ENCODE data around the gene SNAPIN. TPM values are rescaled to one million over a fixed set of nuclear protein-coding genes. Genes with fewer than 3 reads are reported as not detected.
A peak's percentile ranks its signal among the peaks of the same experiment; 100 is the strongest.

The SNAPIN gene
- total and polyA plus RNA-seq, 9 of the 15 experiments (the other 6 are each of a cell fraction or from before 2014, with no cell fraction given) = 11.2 to 43.9 (median 32.3) TPM

DNA sequence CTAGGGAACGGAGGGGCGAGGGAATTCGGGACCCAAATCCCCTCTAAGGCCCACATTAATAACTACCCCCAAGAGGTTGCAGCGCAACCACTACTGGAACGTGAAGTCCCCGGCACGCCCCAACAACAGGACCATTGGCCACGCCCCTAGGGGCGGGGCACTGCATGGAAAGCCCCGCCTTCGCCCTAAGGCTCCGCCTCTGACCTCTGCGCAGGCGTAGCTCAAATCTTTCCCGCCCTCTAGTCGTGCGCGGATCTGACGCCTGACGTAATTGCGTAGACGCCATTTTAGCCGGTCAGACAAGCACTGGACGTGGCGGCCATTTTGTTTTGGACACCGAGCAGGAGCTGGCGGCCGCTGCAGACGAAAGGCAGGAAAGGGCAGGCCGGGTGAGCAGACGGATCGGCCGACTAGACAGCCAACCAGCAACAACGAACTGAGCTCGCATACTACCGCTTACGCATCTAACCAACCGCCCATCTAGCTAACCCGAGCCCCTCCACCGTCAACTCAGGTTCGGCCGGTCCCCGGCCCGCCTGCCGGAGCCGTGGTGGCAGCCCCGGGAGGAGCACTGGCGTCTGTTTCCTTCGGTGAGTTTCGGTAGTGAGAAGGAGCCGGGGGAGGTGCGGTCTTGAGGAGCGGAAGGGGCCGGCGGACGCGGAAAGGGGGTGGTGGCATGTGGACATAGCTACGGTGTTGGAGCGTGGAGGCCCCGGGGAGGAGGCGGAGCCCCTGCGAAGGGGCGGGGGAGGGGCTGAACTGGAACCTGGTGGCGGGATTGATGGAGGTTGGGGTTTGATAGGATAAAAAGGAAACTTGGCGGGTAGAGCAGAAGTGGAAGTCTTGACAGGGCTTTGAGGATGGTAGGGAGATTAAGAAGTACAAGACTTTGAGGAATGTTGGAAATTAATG, 24.5 kb upstream of the SNAPIN start, which contains the start of gene CHTOP (continued):
- TF ChIP-seq, protein P1, sequence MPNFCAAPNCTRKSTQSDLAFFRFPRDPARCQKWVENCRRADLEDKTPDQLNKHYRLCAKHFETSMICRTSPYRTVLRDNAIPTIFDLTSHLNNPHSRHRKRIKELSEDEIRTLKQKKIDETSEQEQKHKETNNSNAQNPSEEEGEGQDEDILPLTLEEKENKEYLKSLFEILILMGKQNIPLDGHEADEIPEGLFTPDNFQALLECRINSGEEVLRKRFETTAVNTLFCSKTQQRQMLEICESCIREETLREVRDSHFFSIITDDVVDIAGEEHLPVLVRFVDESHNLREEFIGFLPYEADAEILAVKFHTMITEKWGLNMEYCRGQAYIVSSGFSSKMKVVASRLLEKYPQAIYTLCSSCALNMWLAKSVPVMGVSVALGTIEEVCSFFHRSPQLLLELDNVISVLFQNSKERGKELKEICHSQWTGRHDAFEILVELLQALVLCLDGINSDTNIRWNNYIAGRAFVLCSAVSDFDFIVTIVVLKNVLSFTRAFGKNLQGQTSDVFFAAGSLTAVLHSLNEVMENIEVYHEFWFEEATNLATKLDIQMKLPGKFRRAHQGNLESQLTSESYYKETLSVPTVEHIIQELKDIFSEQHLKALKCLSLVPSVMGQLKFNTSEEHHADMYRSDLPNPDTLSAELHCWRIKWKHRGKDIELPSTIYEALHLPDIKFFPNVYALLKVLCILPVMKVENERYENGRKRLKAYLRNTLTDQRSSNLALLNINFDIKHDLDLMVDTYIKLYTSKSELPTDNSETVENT (CRISPR knock-in tag; IDR thresholded peaks at IDR 0.05) = peak; percentile 25; the same call in 1 of the 2 replicates
- TF ChIP-seq FIP1L1 (IDR thresholded peaks at IDR 0.05; ENCODE audit: low read depth, low read length, poor library complexity, severe bottlenecking) (peak; percentile 88), TEAD1 (CRISPR knock-in tag; IDR thresholded peaks at IDR 0.05) (peak in 1 of 2 experiments; percentile 66; a peak in 2 of 4 replicates), ZKSCAN1 (IDR thresholded peaks at IDR 0.05; ENCODE audit: low read depth, low read length) (peak; percentile 37), BRD4 (IDR thresholded peaks at IDR 0.05) (peak; percentile 100), MYBL2 (IDR thresholded peaks at IDR 0.05; ENCODE audit: low read depth) (no peak), MYBL2 (CRISPR knock-in tag; IDR thresholded peaks at IDR 0.05; ENCODE audit: borderline replicate concordance) (no peak), CTBP1 (IDR thresholded peaks at IDR 0.05; ENCODE audit: borderline replicate concordance) (peak; percentile 47), SRSF1 (IDR thresholded peaks at IDR 0.05; ENCODE audit: low read depth, low read length) (peak; percentile 81)
- TF ChIP-seq, protein P2, sequence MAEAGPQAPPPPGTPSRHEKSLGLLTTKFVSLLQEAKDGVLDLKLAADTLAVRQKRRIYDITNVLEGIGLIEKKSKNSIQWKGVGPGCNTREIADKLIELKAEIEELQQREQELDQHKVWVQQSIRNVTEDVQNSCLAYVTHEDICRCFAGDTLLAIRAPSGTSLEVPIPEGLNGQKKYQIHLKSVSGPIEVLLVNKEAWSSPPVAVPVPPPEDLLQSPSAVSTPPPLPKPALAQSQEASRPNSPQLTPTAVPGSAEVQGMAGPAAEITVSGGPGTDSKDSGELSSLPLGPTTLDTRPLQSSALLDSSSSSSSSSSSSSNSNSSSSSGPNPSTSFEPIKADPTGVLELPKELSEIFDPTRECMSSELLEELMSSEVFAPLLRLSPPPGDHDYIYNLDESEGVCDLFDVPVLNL (CRISPR knock-in tag; IDR thresholded peaks at IDR 0.05; ENCODE audit: low read depth) = peak; percentile 94
- TF ChIP-seq, protein P3, sequence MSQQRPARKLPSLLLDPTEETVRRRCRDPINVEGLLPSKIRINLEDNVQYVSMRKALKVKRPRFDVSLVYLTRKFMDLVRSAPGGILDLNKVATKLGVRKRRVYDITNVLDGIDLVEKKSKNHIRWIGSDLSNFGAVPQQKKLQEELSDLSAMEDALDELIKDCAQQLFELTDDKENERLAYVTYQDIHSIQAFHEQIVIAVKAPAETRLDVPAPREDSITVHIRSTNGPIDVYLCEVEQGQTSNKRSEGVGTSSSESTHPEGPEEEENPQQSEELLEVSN (IDR thresholded peaks at IDR 0.05; ENCODE audit: borderline replicate concordance in 1 of 2, extremely low read depth in 1 of 2, insufficient read depth in 1 of 2, insufficient read length in 1 of 2, low read depth in 1 of 2, low read length in 1 of 2, poor library complexity in 1 of 2, severe bottlenecking in 1 of 2) = peak in 1 of 2 experiments; percentile 71
- TF ChIP-seq, protein P4, sequence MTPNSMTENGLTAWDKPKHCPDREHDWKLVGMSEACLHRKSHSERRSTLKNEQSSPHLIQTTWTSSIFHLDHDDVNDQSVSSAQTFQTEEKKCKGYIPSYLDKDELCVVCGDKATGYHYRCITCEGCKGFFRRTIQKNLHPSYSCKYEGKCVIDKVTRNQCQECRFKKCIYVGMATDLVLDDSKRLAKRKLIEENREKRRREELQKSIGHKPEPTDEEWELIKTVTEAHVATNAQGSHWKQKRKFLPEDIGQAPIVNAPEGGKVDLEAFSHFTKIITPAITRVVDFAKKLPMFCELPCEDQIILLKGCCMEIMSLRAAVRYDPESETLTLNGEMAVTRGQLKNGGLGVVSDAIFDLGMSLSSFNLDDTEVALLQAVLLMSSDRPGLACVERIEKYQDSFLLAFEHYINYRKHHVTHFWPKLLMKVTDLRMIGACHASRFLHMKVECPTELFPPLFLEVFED (CRISPR knock-in tag; conservative IDR thresholded peaks at IDR 0.05) = 0 out of 2 replicates have a peak, but pooled peaks have one; percentile 21
- TF ChIP-seq, protein P5, sequence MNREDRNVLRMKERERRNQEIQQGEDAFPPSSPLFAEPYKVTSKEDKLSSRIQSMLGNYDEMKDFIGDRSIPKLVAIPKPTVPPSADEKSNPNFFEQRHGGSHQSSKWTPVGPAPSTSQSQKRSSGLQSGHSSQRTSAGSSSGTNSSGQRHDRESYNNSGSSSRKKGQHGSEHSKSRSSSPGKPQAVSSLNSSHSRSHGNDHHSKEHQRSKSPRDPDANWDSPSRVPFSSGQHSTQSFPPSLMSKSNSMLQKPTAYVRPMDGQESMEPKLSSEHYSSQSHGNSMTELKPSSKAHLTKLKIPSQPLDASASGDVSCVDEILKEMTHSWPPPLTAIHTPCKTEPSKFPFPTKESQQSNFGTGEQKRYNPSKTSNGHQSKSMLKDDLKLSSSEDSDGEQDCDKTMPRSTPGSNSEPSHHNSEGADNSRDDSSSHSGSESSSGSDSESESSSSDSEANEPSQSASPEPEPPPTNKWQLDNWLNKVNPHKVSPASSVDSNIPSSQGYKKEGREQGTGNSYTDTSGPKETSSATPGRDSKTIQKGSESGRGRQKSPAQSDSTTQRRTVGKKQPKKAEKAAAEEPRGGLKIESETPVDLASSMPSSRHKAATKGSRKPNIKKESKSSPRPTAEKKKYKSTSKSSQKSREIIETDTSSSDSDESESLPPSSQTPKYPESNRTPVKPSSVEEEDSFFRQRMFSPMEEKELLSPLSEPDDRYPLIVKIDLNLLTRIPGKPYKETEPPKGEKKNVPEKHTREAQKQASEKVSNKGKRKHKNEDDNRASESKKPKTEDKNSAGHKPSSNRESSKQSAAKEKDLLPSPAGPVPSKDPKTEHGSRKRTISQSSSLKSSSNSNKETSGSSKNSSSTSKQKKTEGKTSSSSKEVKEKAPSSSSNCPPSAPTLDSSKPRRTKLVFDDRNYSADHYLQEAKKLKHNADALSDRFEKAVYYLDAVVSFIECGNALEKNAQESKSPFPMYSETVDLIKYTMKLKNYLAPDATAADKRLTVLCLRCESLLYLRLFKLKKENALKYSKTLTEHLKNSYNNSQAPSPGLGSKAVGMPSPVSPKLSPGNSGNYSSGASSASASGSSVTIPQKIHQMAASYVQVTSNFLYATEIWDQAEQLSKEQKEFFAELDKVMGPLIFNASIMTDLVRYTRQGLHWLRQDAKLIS (CRISPR knock-in tag; IDR thresholded peaks at IDR 0.05) = peak; percentile 98

All from K562 (cell line).